SK-N-SH (cell line): Measurements from ENCODE around the gene TRPV2. TPM values are rescaled to one million over a fixed set of nuclear protein-coding genes. Genes with fewer than 3 reads are reported as not detected.

Source experiments
- CTCF ChIA-PET: fragments of 300-600, 350-600 bp; formaldehyde crosslinking; extraction: SDS; loops from one replicate; lab custom pipeline; 2021; lab: Yijun Ruan, JAX
- POLR2A ChIA-PET: fragments of 350-600 bp; sonication (Branson Sonifier 250); formaldehyde crosslinking; extraction: SDS; loops from one replicate; lab custom pipeline; 2020; ENCODE audit warnings: antibody characterized with exemption, inconsistent platforms; lab: Yijun Ruan, JAX
- DNase-seq: peaks from one replicate; pipeline ENCODE4 v3.0.0; 2012
- H2AFZ ChIP-seq: fragments of 200-600 bp; sonication (generic); 2 replicates; pipeline ENCODE4 v1.8.1; 2016; ENCODE audit warnings: antibody characterized with exemption, mild to moderate bottlenecking, low read depth
- H3F3A ChIP-seq: fragments of 200-600 bp; sonication (generic); replicated peaks from 2 replicates; pipeline ENCODE3; 2016; ENCODE audit warnings: antibody characterized with exemption, mild to moderate bottlenecking; ENCODE audit not compliant: insufficient read depth
- H3K27ac ChIP-seq, 2 experiments: fragments of 200-500 bp in 1 of 2; fragments of 200-600 bp in 1 of 2; sonication (Bioruptor generic) in 1 of 2; sonication (generic), shearing (Covaris generic) in 1 of 2; 2 replicates each; pipeline versions ENCODE4 v1.5.1 to v1.6.1; 2014 to 2016; ENCODE audit warnings: low read depth in 2 of 2, inconsistent platforms in 1 of 2, low read length in 1 of 2, mild to moderate bottlenecking in 1 of 2, mixed read lengths in 1 of 2
- H3K27me3 ChIP-seq: fragments of 200-600 bp; sonication (generic), shearing (Covaris generic); 2 replicates; pipeline ENCODE4 v1.6.1; 2016; ENCODE audit warnings: mixed run types; ENCODE audit not compliant: insufficient read depth
- H3K36me3 ChIP-seq, 2 experiments: fragments of 200-500 bp in 1 of 2; fragments of 200-600 bp in 1 of 2; sonication (Bioruptor generic) in 1 of 2; sonication (generic) in 1 of 2; replicated peaks in 1 of 2; 2 replicates each; pipeline versions ENCODE3 to v1.5.1; 2014 to 2016; ENCODE audit warnings: low read length in 1 of 2, mild to moderate bottlenecking in 1 of 2; ENCODE audit not compliant: insufficient read depth in 2 of 2, control insufficient read depth in 1 of 2
- H3K4me1 ChIP-seq, 2 experiments: fragments of 200-500 bp in 1 of 2; fragments of 200-600 bp in 1 of 2; sonication (Bioruptor generic) in 1 of 2; sonication (generic), shearing (Covaris generic) in 1 of 2; 2 replicates each; pipeline versions ENCODE4 v1.5.1 to v1.6.1; 2014 to 2016; ENCODE audit warnings: low read depth in 1 of 2, low read length in 1 of 2, mixed run types in 1 of 2; ENCODE audit not compliant: insufficient read depth in 2 of 2, control insufficient read depth in 1 of 2
- H3K4me2 ChIP-seq: fragments of 200-600 bp; sonication (generic), shearing (Covaris generic); 2 replicates; pipeline ENCODE4 v1.6.1; 2017; ENCODE audit warnings: mixed run types
- H3K4me3 ChIP-seq, 2 experiments: fragments of 200-500 bp in 1 of 2; fragments of 200-600 bp in 1 of 2; sonication (Bioruptor generic) in 1 of 2; sonication (generic), shearing (Covaris generic) in 1 of 2; 2 replicates each; pipeline versions ENCODE4 v1.5.1 to v1.8.1; 2014 to 2016; ENCODE audit warnings: low read depth in 2 of 2, inconsistent platforms in 1 of 2, low read length in 1 of 2, mild to moderate bottlenecking in 1 of 2, mixed read lengths in 1 of 2, moderate library complexity in 1 of 2
- H3K79me2 ChIP-seq: fragments of 200-600 bp; sonication (generic); 2 replicates; pipeline ENCODE4 v1.8.1; 2017; ENCODE audit warnings: mild to moderate bottlenecking; ENCODE audit not compliant: insufficient read depth
- H3K9ac ChIP-seq: fragments of 200-600 bp; sonication (generic); 2 replicates; pipeline ENCODE4 v1.6.1; 2017; ENCODE audit warnings: mixed run types
- H3K9me2 ChIP-seq: fragments of 200-600 bp; sonication (generic); 2 replicates; pipeline ENCODE4 v1.6.1; 2017; ENCODE audit warnings: mixed run types
- H3K9me3 ChIP-seq: fragments of 200-600 bp; sonication (generic); 2 replicates; pipeline ENCODE4 v1.6.1; 2017; ENCODE audit warnings: mixed run types, mild to moderate bottlenecking, moderate library complexity
- H4K20me1 ChIP-seq: fragments of 200-600 bp; sonication (generic); 2 replicates; pipeline ENCODE4 v1.6.1; 2017; ENCODE audit warnings: mild to moderate bottlenecking, mixed run types; ENCODE audit not compliant: insufficient read depth
- CTCF ChIP-seq: fragments of 200-600 bp; sonication (generic); IDR thresholded peaks from 2 replicates; pipeline ENCODE4 v1.6.1; 2017; ENCODE audit warnings: antibody characterized with exemption, mild to moderate bottlenecking, moderate library complexity
- ELF1 ChIP-seq: IDR thresholded peaks from 2 replicates; pipeline ENCODE4 v1.4.0; 2012
- FOSL2 ChIP-seq: IDR thresholded peaks from 2 replicates; pipeline ENCODE4 v1.4.0; 2012; ENCODE audit warnings: low read depth, mild to moderate bottlenecking, moderate library complexity, borderline replicate concordance
- FOXJ3 ChIP-seq: sonication (generic); formaldehyde crosslinking; IDR thresholded peaks from 2 replicates; pipeline ENCODE4 v1.5.1; 2020; ENCODE audit warnings: mild to moderate bottlenecking, missing genetic modification reagents
- FOXM1 ChIP-seq: IDR thresholded peaks from 2 replicates; pipeline ENCODE4 v1.4.0; 2012; ENCODE audit warnings: low read depth, mild to moderate bottlenecking
- GABPA ChIP-seq: IDR thresholded peaks from 2 replicates; pipeline ENCODE4 v1.4.0; 2012; ENCODE audit warnings: low read depth, mild to moderate bottlenecking
- JUND ChIP-seq: IDR thresholded peaks from 2 replicates; pipeline ENCODE4 v1.4.0; 2012
- MAX ChIP-seq: IDR thresholded peaks from 2 replicates; pipeline ENCODE4 v1.4.0; 2012; ENCODE audit warnings: low read depth
- MEF2A ChIP-seq: IDR thresholded peaks from 2 replicates; pipeline ENCODE4 v1.4.0; 2012; ENCODE audit warnings: low read depth, borderline replicate concordance
- MXI1 ChIP-seq: IDR thresholded peaks from 2 replicates; pipeline ENCODE4 v1.6.1; 2012; ENCODE audit warnings: mild to moderate bottlenecking, low read depth, low read length, improper control_type of control experiment
- RAD21 ChIP-seq: IDR thresholded peaks from 2 replicates; pipeline ENCODE4 v1.6.1; 2012; ENCODE audit warnings: mild to moderate bottlenecking, low read length
- RCOR1 ChIP-seq: fragments of 150-350 bp; IDR thresholded peaks from 2 replicates; pipeline ENCODE4 v1.6.1; 2017; ENCODE audit warnings: antibody characterized with exemption, low read length
- RFX5 ChIP-seq: IDR thresholded peaks from 2 replicates; pipeline ENCODE4 v1.6.1; 2012; ENCODE audit warnings: mild to moderate bottlenecking, improper control_type of control experiment, low read length
- SIN3A ChIP-seq: IDR thresholded peaks from 2 replicates; pipeline ENCODE4 v1.6.1; 2012; ENCODE audit warnings: low read depth, mild to moderate bottlenecking, low read length, moderate library complexity, borderline replicate concordance
- SMC3 ChIP-seq: IDR thresholded peaks from 2 replicates; pipeline ENCODE4 v1.6.1; 2012; ENCODE audit warnings: low read depth, low read length, improper control_type of control experiment
- TCF12 ChIP-seq: IDR thresholded peaks from 2 replicates; pipeline ENCODE4 v1.4.0; 2012
- TEAD4 ChIP-seq: IDR thresholded peaks from 2 replicates; pipeline ENCODE4 v1.4.0; 2012; ENCODE audit warnings: mild to moderate bottlenecking, borderline replicate concordance; ENCODE audit not compliant: insufficient read depth
- USF1 ChIP-seq: IDR thresholded peaks from 2 replicates; pipeline ENCODE4 v1.4.0; 2012; ENCODE audit warnings: low read depth, borderline replicate concordance
- WGBS: methylation state at CpG from one replicate; pipeline ENCODE4 v1.1.6; 2017; ENCODE audit warnings: low lambda C conversion rate; 5-methylcytosine and 5-hydroxymethylcytosine counted together
- polyA plus RNA-seq, 3 experiments: library from polyadenylated mRNA; depleted of rRNA; stranded (reverse); fragments of >200 nt; gene quantifications; 2 replicates each; pipeline ENCODE4 v1.2.3, GENCODE V29; 2012

TRPV2 gene
- polyA plus RNA-seq, 1 of the 3 experiments (the other 2 are of a cell fraction) = 11.0 TPM

GRCh38 chr17:16427020-16427419 lies 11.6 kb downstream of the TRPV2 start (continued):
- TF ChIP-seq RFX5 (no peak), FOSL2 (no peak), USF1 (no peak), TEAD4 (no peak), MAX (no peak), SMC3 (no peak), FOXJ3 (CRISPR knock-in tag) (no peak)

GRCh38 chr17:16428098-16428882 lies 12.9 kb downstream of the TRPV2 start:
- Histone ChIP-seq H3K4me1 (peaks cover 0 to 2% of the 10 kb centered on the region in 2 experiments; a peak in 1 of 4 replicates), H3F3A (no peaks in the 10 kb centered on the region), H2AFZ (no peak overlapping the region), H3K9ac (no peak overlapping the region), H3K9me3 (no peaks in the 10 kb centered on the region), H3K79me2 (no peaks in the 10 kb centered on the region), H4K20me1 (no peaks in the 10 kb centered on the region), H3K36me3 (no peaks in the 10 kb centered on the region), H3K9me2 (no peaks in the 10 kb centered on the region), H3K4me3 (no peak overlapping the region; a peak in 1 of 4 replicates), H3K27me3 (no peaks in the 10 kb centered on the region), H3K4me2 (no peak overlapping the region), H3K27ac (no peak overlapping the region; a peak in 1 of 4 replicates)
- TF ChIP-seq GABPA (no peak), RAD21 (peak; percentile 57), SIN3A (no peak), USF1 (peak; percentile 37; the same call in 1 of the 2 replicates), ELF1 (no peak), TCF12 (no peak), FOXJ3 (CRISPR knock-in tag) (no peak), JUND (no peak), MXI1 (peak; percentile 48; the same call in 1 of the 2 replicates), FOXM1 (no peak), CTCF (peak; percentile 65), SMC3 (peak; percentile 42), MEF2A (no peak), MAX (peak; percentile 76), RCOR1 (no peak)
- 79% methylated on average over 10 of the region's 15 CpGs for WGBS
- DNase-seq = peak; percentile 86
- POLR2A ChIA-PET = interaction anchor here (0.6 to 3.3 kb wide), 3 partner anchors 10 to 66 kb away, joined by 3 to 25 read pairs (median 4); partner anchors contain the start of gene UBB
- CTCF ChIA-PET = interaction anchor here (0.6 to 2.8 kb wide), 21 partner anchors 8 to 106 kb away, joined by 3 to 16 read pairs (median 4); no protein-coding TSS in a partner anchor
